AG09309 (cell line): ENCODE results near the gene BCO1.

Source experiments
- DNase-seq: peaks from one replicate; pipeline ENCODE4 v3.0.0-alpha.2; 2010; ENCODE audit warnings: low read depth
- H3K4me3 ChIP-seq: 2 replicates; pipeline ENCODE4 v1.5.1; 2011; ENCODE audit warnings: mild to moderate bottlenecking, low read depth, low read length, moderate library complexity; ENCODE audit not compliant: control insufficient read depth
- CTCF ChIP-seq: IDR thresholded peaks from 2 replicates; pipeline ENCODE4 v1.5.1; 2011; ENCODE audit warnings: mild to moderate bottlenecking, low read depth, low read length, inconsistent platforms; ENCODE audit not compliant: insufficient read depth, control insufficient read depth; ENCODE audit errors: missing control alignments

BCO1 gene

GRCh38 chr16:81311762-81312161 is 73.3 kb downstream of the BCO1 start:
- no peak for DNase-seq
- no peak overlapping the region for H3K4me3 ChIP-seq
- TF ChIP-seq CTCF, result no peak

- H3K4me3 ChIP-seq, result peak overlapping the region; percentile 73
- DNase-seq, result no peak
- TF ChIP-seq CTCF, result no peak
Measured at GRCh38 chr16:81313701-81314602, 75.5 kb downstream of the BCO1 start.

GRCh38 chr16:81314603-81315270 is 76.2 kb downstream of the BCO1 start, which contains the start of gene GAN:
GAN (plus strand) TSS chr16:81314962; CDS start chr16:81315114, 152 bp downstream.
- H3K4me3 ChIP-seq, result peak within 1 kb of the TSS; percentile 73
- peak; percentile 78 for DNase-seq
- no peak for TF ChIP-seq CTCF

- H3K4me3 ChIP-seq, result peak overlapping the region; percentile 73
- TF ChIP-seq CTCF, result no peak
- no peak for DNase-seq
Measured at GRCh38 chr16:81315271-81316175, 77.0 kb downstream of the BCO1 start.

- peak overlapping the region; percentile 73 for H3K4me3 ChIP-seq
- TF ChIP-seq CTCF, result no peak
- DNase-seq, result no peak
Measured at GRCh38 chr16:81316176-81316496, 77.6 kb downstream of the BCO1 start.

- H3K4me3 ChIP-seq, result no peak overlapping the region
- no peak for DNase-seq
- no peak for TF ChIP-seq CTCF
Measured at GRCh38 chr16:81318711-81319110, 80.2 kb downstream of the BCO1 start.
